ENCODE results near the gene OR2AJ1.

Gene OR2AJ1

GRCh38 chr1:247924868-247925267, at the start of gene OR2AJ1:
TSS of gene OR2AJ1 (plus strand) at chr1:247924889. CDS start at chr1:247933769, 8,880 bp downstream.
- Mint-ChIP-seq H3K4me3 (no peak within 1 kb of the TSS), H3K27me3 (no peaks in the 10 kb centered on the region), H3K36me3 (no peaks in the 10 kb centered on the region), H3K4me1 (peaks cover 0 to 2% of the 10 kb centered on the region in 2 donors), H3K9me3 (no peaks in the 10 kb centered on the region), H3K27ac (no peak within 1 kb of the TSS)
- ATAC-seq (replicated peaks) (no peak), DNase-seq (no peak)

- Mint-ChIP-seq H3K4me1 (no peaks in the 10 kb centered on the region), H3K9me3 (no peaks in the 10 kb centered on the region), H3K27ac (no peak overlapping the region), H3K4me3 (no peak overlapping the region), H3K36me3 (no peaks in the 10 kb centered on the region), H3K27me3 (no peaks in the 10 kb centered on the region)
- ATAC-seq (replicated peaks) (no peak), DNase-seq (no peak)
Measured at GRCh38 chr1:247883346-247883745, 41.3 kb upstream of the OR2AJ1 start.

GRCh38 chr1:247884797-247885413, 39.8 kb upstream of the OR2AJ1 start:
- no peaks in the 10 kb centered on the region for H3K27me3 Mint-ChIP-seq
- no peak overlapping the region for H3K27ac Mint-ChIP-seq
- no peaks in the 10 kb centered on the region for H3K36me3 Mint-ChIP-seq
- DNase-seq (no peak), ATAC-seq (replicated peaks) (no peak)
- H3K4me3 Mint-ChIP-seq: no peak overlapping the region
- H3K4me1 Mint-ChIP-seq: no peaks in the 10 kb centered on the region
- H3K9me3 Mint-ChIP-seq: no peaks in the 10 kb centered on the region

- no peak within 1 kb of the TSS for H3K4me3 Mint-ChIP-seq
- peaks cover 0 to 10% of the 10 kb centered on the region in 2 donors for H3K36me3 Mint-ChIP-seq
- H3K27me3 Mint-ChIP-seq: no peaks in the 10 kb centered on the region
- ATAC-seq (replicated peaks): no peak
- DNase-seq: no peak
- no peak within 1 kb of the TSS for H3K27ac Mint-ChIP-seq
- no peaks in the 10 kb centered on the region for H3K4me1 Mint-ChIP-seq
- H3K9me3 Mint-ChIP-seq: peaks cover 0 to 7% of the 10 kb centered on the region in 2 donors
Measured at GRCh38 chr1:247895163-247895637, 29.5 kb upstream of the OR2AJ1 start, which contains the start of gene OR2W3. TSS of gene OR2W3 (plus strand) at chr1:247895587. CDS start at chr1:247895587, 0 bp downstream.

GRCh38 chr1:247895976-247896375, 28.7 kb upstream of the OR2AJ1 start:
- H3K27me3 Mint-ChIP-seq: no peaks in the 10 kb centered on the region
- H3K4me3 Mint-ChIP-seq: no peak overlapping the region
- peaks cover 0 to 7% of the 10 kb centered on the region in 2 donors for H3K9me3 Mint-ChIP-seq
- ATAC-seq (replicated peaks) (no peak), DNase-seq (no peak)
- peaks cover 0 to 10% of the 10 kb centered on the region in 2 donors for H3K36me3 Mint-ChIP-seq
- no peaks in the 10 kb centered on the region for H3K4me1 Mint-ChIP-seq
- H3K27ac Mint-ChIP-seq: no peak overlapping the region

GRCh38 chr1:247904122-247904521, 20.6 kb upstream of the OR2AJ1 start:
- DNase-seq (no peak), ATAC-seq (replicated peaks) (no peak)
- Mint-ChIP-seq H3K27me3 (no peaks in the 10 kb centered on the region), H3K4me3 (no peak overlapping the region), H3K27ac (no peak overlapping the region), H3K4me1 (peaks cover 12 to 29% of the 10 kb centered on the region in 2 donors), H3K36me3 (peaks cover 4 to 5% of the 10 kb centered on the region in 2 donors), H3K9me3 (peaks cover 13 to 16% of the 10 kb centered on the region in 2 donors)

- Mint-ChIP-seq H3K27ac (no peak overlapping the region), H3K4me3 (no peak overlapping the region), H3K4me1 (peaks cover 12 to 29% of the 10 kb centered on the region in 2 donors), H3K36me3 (peaks cover 4 to 5% of the 10 kb centered on the region in 2 donors), H3K27me3 (no peaks in the 10 kb centered on the region), H3K9me3 (peaks cover 13 to 16% of the 10 kb centered on the region in 2 donors)
- ATAC-seq (replicated peaks): no peak
- DNase-seq: no peak
Measured at GRCh38 chr1:247905181-247905580, 19.5 kb upstream of the OR2AJ1 start.

GRCh38 chr1:247905910-247906503, 18.7 kb upstream of the OR2AJ1 start:
- peak overlapping the region; percentile 37 for H3K27ac Mint-ChIP-seq
- DNase-seq (no peak), ATAC-seq (replicated peaks) (peak; percentile 39 to 41)
- H3K36me3 Mint-ChIP-seq: peaks cover 4 to 5% of the 10 kb centered on the region in 2 donors
- H3K4me1 Mint-ChIP-seq: peaks cover 12 to 29% of the 10 kb centered on the region in 2 donors
- peaks cover 13 to 16% of the 10 kb centered on the region in 2 donors for H3K9me3 Mint-ChIP-seq
- H3K4me3 Mint-ChIP-seq: peak overlapping the region; percentile 80 to 83
- H3K27me3 Mint-ChIP-seq: no peaks in the 10 kb centered on the region

- Mint-ChIP-seq H3K9me3 (peaks cover 13 to 16% of the 10 kb centered on the region in 2 donors), H3K27ac (peak overlapping the region; percentile 37), H3K4me1 (peaks cover 12 to 29% of the 10 kb centered on the region in 2 donors), H3K4me3 (peak overlapping the region; percentile 80 to 83), H3K36me3 (peaks cover 4 to 5% of the 10 kb centered on the region in 2 donors), H3K27me3 (no peaks in the 10 kb centered on the region)
- DNase-seq (no peak), ATAC-seq (replicated peaks) (peak; percentile 60 to 64)
Measured at GRCh38 chr1:247906504-247907047, 18.1 kb upstream of the OR2AJ1 start.

- Mint-ChIP-seq H3K4me1 (peaks cover 12 to 29% of the 10 kb centered on the region in 2 donors), H3K4me3 (no peak overlapping the region), H3K27me3 (no peaks in the 10 kb centered on the region), H3K9me3 (peaks cover 9 to 16% of the 10 kb centered on the region in 2 donors), H3K36me3 (peaks cover 4 to 5% of the 10 kb centered on the region in 2 donors), H3K27ac (no peak overlapping the region)
- no peak for ATAC-seq (replicated peaks)
- no peak for DNase-seq
Measured at GRCh38 chr1:247908766-247909165, 15.9 kb upstream of the OR2AJ1 start.

GRCh38 chr1:247913786-247914185, 10.9 kb upstream of the OR2AJ1 start:
- H3K9me3 Mint-ChIP-seq: no peaks in the 10 kb centered on the region
- H3K4me3 Mint-ChIP-seq: no peak overlapping the region
- no peaks in the 10 kb centered on the region for H3K36me3 Mint-ChIP-seq
- H3K27me3 Mint-ChIP-seq: no peaks in the 10 kb centered on the region
- ATAC-seq (replicated peaks) (no peak), DNase-seq (no peak)
- H3K4me1 Mint-ChIP-seq: no peaks in the 10 kb centered on the region
- H3K27ac Mint-ChIP-seq: no peak overlapping the region

GRCh38 chr1:247914941-247915662, 9.6 kb upstream of the OR2AJ1 start:
- Mint-ChIP-seq H3K27me3 (no peaks in the 10 kb centered on the region), H3K36me3 (no peaks in the 10 kb centered on the region), H3K27ac (no peak overlapping the region), H3K4me3 (no peak overlapping the region), H3K4me1 (no peaks in the 10 kb centered on the region), H3K9me3 (no peaks in the 10 kb centered on the region)
- no peak for DNase-seq
- no peak for ATAC-seq (replicated peaks)

GRCh38 chr1:247919952-247920351, 4.7 kb upstream of the OR2AJ1 start, which contains the start of gene OR2T8:
TSS of gene OR2T8 (plus strand) at chr1:247920252. CDS start at chr1:247921018, 766 bp downstream.
- H3K4me3 Mint-ChIP-seq: no peak within 1 kb of the TSS
- H3K36me3 Mint-ChIP-seq: no peaks in the 10 kb centered on the region
- H3K4me1 Mint-ChIP-seq: peaks cover 0 to 2% of the 10 kb centered on the region in 2 donors
- no peaks in the 10 kb centered on the region for H3K27me3 Mint-ChIP-seq
- ATAC-seq (replicated peaks) (no peak), DNase-seq (no peak)
- H3K9me3 Mint-ChIP-seq: no peaks in the 10 kb centered on the region
- H3K27ac Mint-ChIP-seq: no peak within 1 kb of the TSS

- ATAC-seq (replicated peaks) (no peak), DNase-seq (no peak)
- no peaks in the 10 kb centered on the region for H3K9me3 Mint-ChIP-seq
- no peaks in the 10 kb centered on the region for H3K27me3 Mint-ChIP-seq
- no peaks in the 10 kb centered on the region for H3K36me3 Mint-ChIP-seq
- H3K4me3 Mint-ChIP-seq: no peak overlapping the region
- peaks cover 0 to 2% of the 10 kb centered on the region in 2 donors for H3K4me1 Mint-ChIP-seq
- no peak overlapping the region for H3K27ac Mint-ChIP-seq
Measured at GRCh38 chr1:247923941-247924340, 748 bp upstream of the OR2AJ1 start.
